Measurements from ENCODE around the gene TRIM44. TPM values are rescaled to one million over a fixed set of nuclear protein-coding genes. Genes with fewer than 3 reads are reported as not detected.
A peak's percentile ranks its signal among the peaks of the same experiment; 100 is the strongest.

Gene TRIM44
- total RNA-seq, 8 experiments from 2014 or later: 15.7 to 33.5 (median 23.7) TPM

DNA sequence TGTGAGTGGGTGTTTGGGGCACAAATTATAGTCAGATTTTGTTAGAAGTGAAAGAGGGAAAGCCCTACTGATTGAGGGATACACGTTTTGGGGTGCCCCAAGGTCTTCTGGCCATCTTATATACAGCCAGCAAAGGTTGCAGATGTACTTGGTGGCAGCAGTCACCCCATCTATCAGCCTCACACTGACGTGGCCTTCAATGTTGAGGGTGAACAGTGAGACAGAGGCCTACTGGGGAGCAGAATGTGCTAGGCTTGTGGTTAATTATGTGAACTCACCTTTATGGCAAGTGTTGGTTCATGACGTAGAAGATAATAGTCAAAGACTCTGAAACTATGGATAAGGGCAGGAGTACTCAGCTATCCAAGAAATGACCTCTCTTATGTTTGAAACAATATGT is 121.2 kb downstream of the TRIM44 start:
- Histone ChIP-seq H3K27ac (no peak overlapping the region), H3K4me1 (replicated peaks in 1 of 2) (peaks cover 30 to 42% of the 10 kb centered on the region in 2 donors), H3K4me3 (no peak overlapping the region)
- WGBS, 10 experiments: 14 to 100% (median 83%) methylated on average over 1 to 2 of the region's 3 CpGs; no CpG with 5 or more reads in 4 of the 10 experiments
- in situ Hi-C loops (cut with MboI; ENCODE audit: low pct_unique_long_range_greater_than_20kb in 2 of 9, low sequenced_read_pairs in 9 of 9, unreplicated experiment in 9 of 9): no loop called here
- ATAC-seq (replicated peaks in 6 of 8): no peak

DNA sequence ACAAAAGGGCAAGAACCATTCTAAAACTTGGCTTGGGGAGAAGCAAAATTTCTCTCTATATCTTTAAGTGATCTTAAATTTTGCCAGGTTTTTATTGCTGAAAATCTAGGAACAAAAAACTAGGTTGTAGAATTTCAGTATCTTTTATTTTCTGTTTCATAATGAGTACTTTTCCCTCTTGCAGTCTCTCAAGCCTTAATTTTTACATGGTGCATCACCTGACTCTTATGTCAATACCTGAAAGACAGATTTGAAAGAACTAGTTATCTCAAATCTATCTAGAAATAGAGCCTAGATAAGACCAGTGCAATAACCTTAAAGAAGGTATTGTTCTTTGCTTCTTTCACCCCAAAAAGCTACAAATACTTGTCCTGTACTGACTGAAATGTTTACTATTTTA is 122.1 kb downstream of the TRIM44 start:
- in situ Hi-C loops (cut with MboI; ENCODE audit: low pct_unique_long_range_greater_than_20kb in 2 of 9, low sequenced_read_pairs in 9 of 9, unreplicated experiment in 9 of 9): no loop called here

DNA sequence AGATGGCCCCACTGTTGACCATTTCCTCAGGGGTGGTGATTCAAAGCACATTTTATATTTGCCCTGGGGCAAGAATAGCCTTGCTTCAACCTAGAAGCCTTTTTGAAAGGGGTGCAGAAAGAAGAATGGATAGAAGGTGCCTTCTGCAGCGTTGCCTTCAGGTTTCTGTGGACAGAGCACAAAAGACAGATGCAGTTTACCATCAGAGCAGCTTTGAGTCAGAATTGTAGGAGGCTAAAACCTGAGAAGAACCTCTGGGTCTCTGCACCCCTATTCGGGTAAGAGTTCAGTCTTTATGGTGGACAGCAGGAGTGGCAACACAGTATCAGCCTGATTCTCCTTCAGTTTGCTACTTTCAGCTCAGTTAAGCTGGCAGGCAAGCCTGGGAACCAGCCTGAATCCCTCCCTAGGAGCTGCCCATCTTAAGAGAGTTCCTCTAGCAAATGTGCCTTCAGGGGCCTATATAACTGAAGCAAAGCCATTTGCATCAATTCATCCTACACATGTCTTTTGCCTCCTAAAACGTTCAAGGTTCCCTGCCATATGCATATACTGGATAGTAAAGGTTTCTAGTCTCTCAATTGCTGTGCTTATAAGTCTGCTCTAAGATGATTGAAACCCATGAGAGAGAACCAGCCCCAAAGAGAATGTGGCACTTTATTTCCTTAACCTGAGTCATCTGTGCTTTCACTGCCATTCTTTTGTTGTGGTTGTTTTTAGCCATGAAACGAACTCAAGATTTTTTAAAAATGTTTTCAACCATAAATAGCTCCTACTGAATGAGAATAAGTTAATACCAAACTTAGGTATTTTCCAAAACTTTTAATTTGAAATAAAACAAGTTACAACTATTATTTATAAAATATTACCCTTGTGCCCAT is 123.0 kb downstream of the TRIM44 start:
- peak in 1 of 8 experiments; percentile 63 for ATAC-seq (replicated peaks in 6 of 8)
- Histone ChIP-seq H3K4me3 (no peak overlapping the region), H3K4me1 (replicated peaks in 1 of 2) (peaks cover 30 to 42% of the 10 kb centered on the region in 2 donors), H3K27ac (peak overlapping the region in 1 of 2 donors; percentile 32)
- 11 to 91% (median 44%) methylated on average over 1 to 3 of the region's 4 CpGs; no CpG with 5 or more reads in 1 of the 10 experiments for WGBS, 10 experiments
- in situ Hi-C loops (cut with MboI; ENCODE audit: low pct_unique_long_range_greater_than_20kb in 2 of 9, low sequenced_read_pairs in 9 of 9, unreplicated experiment in 9 of 9): no loop called here

More for the DNA sequence above, 122.1 kb downstream of the TRIM44 start:
- Histone ChIP-seq H3K4me3 (no peak overlapping the region), H3K4me1 (replicated peaks in 1 of 2) (peaks cover 30 to 42% of the 10 kb centered on the region in 2 donors), H3K27ac (no peak overlapping the region)
- no peak for ATAC-seq (replicated peaks in 6 of 8)

DNA sequence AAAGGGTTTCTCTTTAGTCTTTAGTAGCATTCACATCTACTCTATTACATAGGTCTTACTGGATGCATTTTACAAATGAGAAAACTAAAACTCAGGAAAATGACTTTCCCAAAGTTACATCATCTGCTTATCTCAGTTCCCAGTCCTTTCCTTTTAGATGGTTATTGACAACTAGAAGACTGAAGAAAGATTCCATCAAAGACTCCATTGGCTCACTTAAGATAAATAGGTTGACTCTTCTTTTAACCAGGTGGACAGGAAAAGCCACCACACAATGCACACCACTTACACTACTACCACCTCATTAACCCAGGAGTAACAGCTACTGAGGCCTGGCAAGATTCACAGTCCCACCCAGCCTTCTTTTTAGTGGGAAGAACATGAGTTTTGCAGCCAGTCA is 123.6 kb downstream of the TRIM44 start:
- in situ Hi-C loops (cut with MboI; ENCODE audit: low pct_unique_long_range_greater_than_20kb in 2 of 9, low sequenced_read_pairs in 9 of 9, unreplicated experiment in 9 of 9): no loop called here
- H3K4me3 ChIP-seq: no peak overlapping the region
- peak overlapping the region in 1 of 2 donors; percentile 13 for H3K27ac ChIP-seq

DNA sequence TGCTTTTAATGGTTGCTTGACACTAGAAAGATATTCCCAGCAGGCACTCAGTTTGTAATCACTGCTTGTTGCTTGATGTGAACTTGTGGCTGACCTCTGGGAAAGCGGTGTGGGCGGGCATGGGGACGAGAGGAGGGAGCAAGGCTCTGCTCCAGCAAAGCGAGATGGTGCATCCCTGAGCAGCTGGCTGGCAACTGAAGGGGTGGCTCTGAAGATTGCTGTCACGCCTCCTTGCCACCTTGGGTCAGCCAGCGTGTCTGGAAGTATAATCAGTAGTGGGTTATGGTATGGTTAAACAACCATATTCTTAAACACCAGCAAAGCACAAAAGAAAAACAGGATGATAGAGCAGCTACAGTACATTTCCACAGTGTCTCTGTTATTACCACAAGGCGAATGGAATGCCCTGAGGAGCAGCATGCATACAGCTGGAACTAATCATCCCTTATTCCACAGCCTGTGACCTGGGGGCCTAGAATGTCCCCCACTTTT is 124.5 kb downstream of the TRIM44 start:
- peaks cover 30 to 42% of the 10 kb centered on the region in 2 donors for H3K4me1 ChIP-seq (replicated peaks in 1 of 2)
- ATAC-seq (replicated peaks in 6 of 8): peak; percentile 63 to 85 (median 76)
- H3K4me3 ChIP-seq: no peak overlapping the region
- H3K27ac ChIP-seq: peak overlapping the region; percentile 3 to 13
- in situ Hi-C loops (cut with MboI; ENCODE audit: low pct_unique_long_range_greater_than_20kb in 2 of 9, low sequenced_read_pairs in 9 of 9, unreplicated experiment in 9 of 9): no loop called here
- WGBS, 10 experiments: 0 to 76% (median 56%) methylated on average over 2 to 5 of the region's 7 CpGs; no CpG with 5 or more reads in 2 of the 10 experiments

More for the DNA sequence above, 123.6 kb downstream of the TRIM44 start:
- ATAC-seq (replicated peaks in 6 of 8): no peak
- peaks cover 30 to 42% of the 10 kb centered on the region in 2 donors for H3K4me1 ChIP-seq (replicated peaks in 1 of 2)

DNA sequence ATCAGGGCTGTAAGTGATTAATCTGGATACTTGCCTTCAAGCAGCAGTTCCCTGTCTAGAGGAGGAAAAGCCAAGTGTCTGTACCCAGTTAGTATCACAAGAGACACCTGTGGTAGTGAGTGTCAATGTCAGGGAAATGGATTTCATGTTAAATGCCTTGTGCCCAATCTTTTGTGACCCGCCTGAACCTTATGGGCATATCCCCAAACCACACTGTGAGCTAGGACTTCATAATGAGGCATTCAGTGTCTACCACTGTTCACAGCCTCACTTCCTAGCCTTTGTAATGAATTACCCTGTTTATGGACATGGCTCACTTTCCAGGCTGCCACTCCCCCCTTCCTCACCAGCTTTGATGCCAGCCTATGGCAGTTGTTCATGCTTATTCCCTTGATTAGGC is 125.1 kb downstream of the TRIM44 start:
- Histone ChIP-seq H3K4me1 (replicated peaks in 1 of 2) (peaks cover 30 to 42% of the 10 kb centered on the region in 2 donors), H3K4me3 (no peak overlapping the region), H3K27ac (peak overlapping the region in 1 of 2 donors; percentile 13)
- in situ Hi-C loops (cut with MboI; ENCODE audit: low pct_unique_long_range_greater_than_20kb in 2 of 9, low sequenced_read_pairs in 9 of 9, unreplicated experiment in 9 of 9): no loop called here
- WGBS, 10 experiments: 75 to 100% (median 90%) methylated on average over 1 of the region's 1 CpG; no CpG with 5 or more reads in 4 of the 10 experiments
- peak in 4 of 8 experiments; percentile 6 to 54 (median 13) for ATAC-seq (replicated peaks in 6 of 8)

DNA sequence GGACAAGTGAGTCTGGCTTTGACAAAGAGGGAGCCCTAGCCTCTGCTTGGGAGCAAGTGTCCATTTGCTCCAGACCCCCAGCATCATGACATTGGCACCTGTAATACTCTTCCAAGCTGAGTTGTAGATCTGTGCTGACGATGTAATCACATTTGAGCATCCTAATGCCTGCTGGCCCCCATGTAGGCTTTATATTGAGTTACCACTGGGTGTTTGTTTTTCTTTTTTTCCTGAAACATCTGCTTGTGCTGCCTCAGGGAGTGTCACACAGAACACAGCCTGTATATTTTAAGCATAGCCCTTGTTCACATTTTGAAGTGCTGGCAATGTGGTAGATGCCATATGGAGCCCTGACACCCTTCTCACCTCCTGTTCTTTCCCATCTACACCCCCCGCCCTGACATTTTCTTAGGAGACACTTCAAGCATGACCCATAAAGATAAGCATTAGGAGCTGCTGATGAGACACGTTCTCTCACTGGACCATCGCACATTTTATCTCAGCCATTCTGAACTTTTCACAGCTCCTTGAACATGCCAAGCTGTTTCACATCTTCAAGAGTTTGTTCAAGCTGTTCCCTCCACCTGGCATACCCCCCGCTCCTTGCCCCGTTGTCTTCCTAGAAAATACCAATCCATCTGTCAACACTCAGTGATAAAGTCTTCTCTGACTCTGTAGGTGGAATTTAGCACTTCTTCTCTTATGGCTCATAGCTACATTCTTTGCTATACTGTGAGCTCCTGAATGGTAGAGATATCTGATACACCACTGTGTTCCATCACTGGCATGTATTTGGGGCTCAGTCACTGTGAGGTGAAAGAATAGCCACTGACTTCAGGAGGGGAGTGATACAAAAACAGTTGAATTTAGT is 128.7 kb downstream of the TRIM44 start:
- no peak overlapping the region for H3K27ac ChIP-seq
- 33 to 96% (median 73%) methylated on average over 3 to 6 of the region's 6 CpGs; no CpG with 5 or more reads in 2 of the 10 experiments for WGBS, 10 experiments
- peaks cover 17 to 20% of the 10 kb centered on the region in 2 donors for H3K4me1 ChIP-seq (replicated peaks in 1 of 2)
- peak in 5 of 8 experiments; percentile 25 to 53 (median 36) for ATAC-seq (replicated peaks in 6 of 8)
- in situ Hi-C loops (cut with MboI; ENCODE audit: low pct_unique_long_range_greater_than_20kb in 2 of 9, low sequenced_read_pairs in 9 of 9, unreplicated experiment in 9 of 9): no loop called here
- H3K4me3 ChIP-seq: no peak overlapping the region

DNA sequence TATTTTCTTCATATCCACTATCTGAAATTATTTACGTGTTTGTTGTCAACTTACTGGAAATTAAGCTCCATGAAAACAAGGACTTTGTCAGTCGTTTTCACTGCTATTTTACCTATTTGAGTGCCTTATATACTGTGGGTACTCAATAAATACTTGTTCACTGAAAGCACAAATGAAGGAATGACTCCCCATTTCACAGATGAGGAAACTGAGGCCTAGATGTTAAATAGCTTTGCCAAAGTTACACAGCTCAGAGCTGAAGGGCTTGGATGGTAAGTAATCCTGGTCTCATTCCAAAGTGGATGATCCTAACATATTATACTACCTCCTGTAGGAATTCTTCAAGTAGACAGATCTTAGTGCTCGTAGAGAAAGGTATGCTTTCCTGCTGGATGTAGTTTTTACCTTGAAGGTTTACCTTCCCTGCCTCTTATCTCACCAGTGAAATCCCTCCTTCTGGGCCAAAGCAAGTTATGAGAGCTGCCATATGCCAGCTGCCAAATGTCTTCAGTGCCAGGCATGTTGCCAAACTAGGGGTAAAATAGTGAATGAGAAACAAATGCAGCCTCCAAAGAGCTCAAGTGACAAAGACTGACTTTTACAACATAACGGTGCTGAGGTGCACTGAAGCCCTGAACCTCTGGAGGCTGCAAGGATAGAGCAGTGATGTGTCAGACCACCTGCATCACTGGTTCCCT is 129.7 kb downstream of the TRIM44 start:
- Histone ChIP-seq H3K27ac (no peak overlapping the region), H3K4me1 (replicated peaks in 1 of 2) (peaks cover 7 to 11% of the 10 kb centered on the region in 2 donors), H3K4me3 (no peak overlapping the region)
- no peak for ATAC-seq (replicated peaks in 6 of 8)
- in situ Hi-C loops (cut with MboI; ENCODE audit: low pct_unique_long_range_greater_than_20kb in 2 of 9, low sequenced_read_pairs in 9 of 9, unreplicated experiment in 9 of 9): no loop called here
- WGBS, 10 experiments: 75 to 100% (median 94%) methylated on average over 1 to 4 of the region's 4 CpGs; no CpG with 5 or more reads in 2 of the 10 experiments

DNA sequence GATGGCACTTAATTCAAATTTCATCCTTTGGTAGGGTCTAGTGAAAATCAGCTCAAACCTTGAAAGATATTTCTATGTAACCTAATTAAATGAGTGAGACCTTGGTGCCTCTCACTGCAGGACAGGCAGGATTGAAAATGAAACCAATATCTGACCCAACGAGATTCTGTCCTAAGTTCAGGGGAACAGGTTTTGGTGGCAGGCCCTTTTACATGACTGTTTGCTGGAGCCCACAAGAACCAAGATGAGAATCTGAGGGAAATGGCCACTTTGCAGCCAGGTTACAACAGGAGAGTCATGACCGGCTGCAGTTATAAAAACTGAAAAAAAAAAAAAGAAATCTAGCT is 130.2 kb downstream of the TRIM44 start:
- in situ Hi-C loops (cut with MboI; ENCODE audit: low pct_unique_long_range_greater_than_20kb in 2 of 9, low sequenced_read_pairs in 9 of 9, unreplicated experiment in 9 of 9): no loop called here
- no peak for ATAC-seq (replicated peaks in 6 of 8)
- Histone ChIP-seq H3K27ac (no peak overlapping the region), H3K4me1 (replicated peaks in 1 of 2) (peaks cover 2 to 5% of the 10 kb centered on the region in 2 donors), H3K4me3 (no peak overlapping the region)
- WGBS, 10 experiments: 69 to 100% (median 100%) methylated on average over 1 to 2 of the region's 2 CpGs; no CpG with 5 or more reads in 2 of the 10 experiments

DNA sequence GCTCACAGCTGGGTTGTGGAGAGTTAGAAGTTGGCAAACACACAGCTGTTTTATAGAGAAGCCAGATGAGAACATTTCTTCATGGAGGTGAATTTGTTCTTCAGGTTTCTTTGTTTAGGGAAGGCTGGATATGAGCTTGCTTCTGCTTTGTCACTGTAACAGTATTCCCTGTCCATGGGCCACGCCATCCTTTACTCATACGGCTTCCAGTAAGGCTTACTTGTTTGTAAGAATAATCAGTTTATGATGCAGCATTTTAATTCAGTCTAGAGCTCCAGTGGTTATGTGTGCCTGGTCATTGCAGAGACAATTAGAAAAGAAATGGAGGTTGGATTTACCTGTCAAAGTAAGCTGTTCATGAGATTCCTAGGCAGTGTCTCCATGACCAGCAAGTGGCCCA is 131.8 kb downstream of the TRIM44 start:
- no peak overlapping the region for H3K27ac ChIP-seq
- WGBS, 10 experiments: 71 to 100% (median 90%) methylated on average over 2 of the region's 2 CpGs; no CpG with 5 or more reads in 4 of the 10 experiments
- peak in 2 of 8 experiments; percentile 21 to 71 for ATAC-seq (replicated peaks in 6 of 8)
- in situ Hi-C loops (cut with MboI; ENCODE audit: low pct_unique_long_range_greater_than_20kb in 2 of 9, low sequenced_read_pairs in 9 of 9, unreplicated experiment in 9 of 9): no loop called here
- peaks cover 0 to 6% of the 10 kb centered on the region in 2 donors for H3K4me1 ChIP-seq (replicated peaks in 1 of 2)
- H3K4me3 ChIP-seq: no peak overlapping the region

DNA sequence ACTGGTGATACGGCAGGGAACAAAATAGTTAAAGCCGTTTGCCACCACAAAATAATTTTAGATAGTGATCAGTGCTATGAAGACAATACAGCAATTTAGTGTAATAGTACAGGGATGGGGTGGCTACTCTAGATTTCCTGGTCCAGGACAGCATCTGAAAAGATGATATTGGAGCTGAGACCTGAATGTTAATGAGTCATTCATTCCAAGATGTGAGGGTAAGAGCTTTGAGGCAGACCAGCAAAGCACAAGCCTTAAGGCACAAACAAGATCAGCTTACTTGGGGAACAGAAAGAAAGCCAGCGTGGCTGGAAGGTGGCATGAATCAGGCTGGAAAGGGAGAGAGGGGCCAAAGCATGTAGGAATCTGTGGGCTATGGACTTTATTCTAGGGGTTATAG is 132.3 kb downstream of the TRIM44 start:
- WGBS, 10 experiments: 33 to 100% (median 91%) methylated on average over 1 to 3 of the region's 3 CpGs; no CpG with 5 or more reads in 2 of the 10 experiments
- ATAC-seq (replicated peaks in 6 of 8): peak in 1 of 8 experiments; percentile 67
- H3K4me3 ChIP-seq: no peak overlapping the region
- H3K27ac ChIP-seq: no peak overlapping the region
- in situ Hi-C loops (cut with MboI; ENCODE audit: low pct_unique_long_range_greater_than_20kb in 2 of 9, low sequenced_read_pairs in 9 of 9, unreplicated experiment in 9 of 9): no loop called here
- peaks cover 0 to 6% of the 10 kb centered on the region in 2 donors for H3K4me1 ChIP-seq (replicated peaks in 1 of 2)

DNA sequence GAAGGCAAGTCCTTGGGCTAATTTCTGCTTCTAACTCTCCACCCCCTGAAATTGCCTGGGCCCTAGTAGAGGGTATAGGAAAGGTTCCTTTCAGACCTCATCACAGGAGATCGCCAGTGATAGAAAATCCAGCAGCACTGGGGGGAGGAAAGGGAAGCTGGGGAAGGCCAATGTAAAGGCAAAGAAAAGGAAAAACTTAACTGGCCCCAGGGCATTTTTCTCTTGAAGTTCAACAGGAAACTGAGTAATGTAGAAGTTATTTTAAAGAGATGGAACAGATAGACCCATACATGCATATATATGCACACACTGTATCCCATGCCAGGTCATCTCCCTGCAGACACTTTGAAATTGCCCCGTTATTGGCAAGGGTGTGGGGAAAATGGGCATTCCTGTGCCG is 134.0 kb downstream of the TRIM44 start:
- Histone ChIP-seq H3K4me3 (no peak overlapping the region), H3K4me1 (replicated peaks in 1 of 2) (peaks cover 0 to 10% of the 10 kb centered on the region in 2 donors), H3K27ac (no peak overlapping the region)
- ATAC-seq (replicated peaks in 6 of 8): peak in 3 of 8 experiments; percentile 45 to 83 (median 49)
- 0 to 100% (median 58%) methylated on average over 1 to 3 of the region's 3 CpGs; no CpG with 5 or more reads in 2 of the 10 experiments for WGBS, 10 experiments
- in situ Hi-C loops (cut with MboI; ENCODE audit: low pct_unique_long_range_greater_than_20kb in 2 of 9, low sequenced_read_pairs in 9 of 9, unreplicated experiment in 9 of 9): no loop called here
